GM19372 (cell line): ENCODE results near the gene SLF1.

Experiments used
- ATAC-seq: cut with Tn5 transposase; IDR thresholded peaks from one replicate; pipeline ENCODE4 v1.9.1; 2021; ENCODE audit warnings: mild to moderate bottlenecking, low read depth, moderate library complexity; ENCODE audit not compliant: unreplicated experiment

Gene SLF1

DNA sequence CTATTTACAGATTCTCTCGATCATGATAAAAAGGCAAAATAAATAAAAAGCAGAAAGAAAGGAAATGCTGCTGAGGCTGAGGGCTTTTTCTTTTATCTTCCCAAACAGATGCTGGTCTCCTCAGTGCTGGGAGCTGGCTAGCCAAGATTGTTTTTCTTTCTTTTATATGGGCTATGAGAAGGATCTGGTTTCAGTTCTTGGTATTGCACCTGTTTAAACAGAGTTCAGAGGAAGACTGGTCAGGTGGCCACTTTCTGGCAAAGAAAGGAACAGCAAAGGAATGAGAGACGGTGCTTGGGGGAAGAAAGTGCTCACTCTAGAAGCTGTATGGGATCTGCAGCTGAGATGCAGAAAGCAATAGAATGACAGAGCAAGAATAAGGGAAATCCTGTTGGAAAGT is 88.9 kb downstream of the SLF1 start:
- ATAC-seq: no peak

DNA sequence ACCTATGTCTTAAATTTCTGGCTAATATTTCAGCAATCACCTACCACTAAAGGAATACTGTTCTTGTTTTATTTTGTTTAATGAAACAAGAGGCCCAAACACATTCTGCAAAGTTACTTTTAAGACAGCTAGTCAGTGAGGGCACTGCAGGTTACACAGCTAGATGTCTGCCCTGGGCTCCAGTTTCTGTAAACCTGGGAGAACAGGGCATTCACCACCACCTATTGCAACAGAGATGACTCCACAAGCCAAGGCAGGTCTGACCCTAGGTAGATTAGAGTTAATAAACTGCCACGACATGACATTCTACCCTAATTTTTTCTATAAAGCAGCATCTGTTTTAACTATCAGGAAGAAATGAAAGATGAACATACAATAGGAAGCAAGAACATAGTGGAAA is 90.8 kb downstream of the SLF1 start:
- ATAC-seq: no peak

DNA sequence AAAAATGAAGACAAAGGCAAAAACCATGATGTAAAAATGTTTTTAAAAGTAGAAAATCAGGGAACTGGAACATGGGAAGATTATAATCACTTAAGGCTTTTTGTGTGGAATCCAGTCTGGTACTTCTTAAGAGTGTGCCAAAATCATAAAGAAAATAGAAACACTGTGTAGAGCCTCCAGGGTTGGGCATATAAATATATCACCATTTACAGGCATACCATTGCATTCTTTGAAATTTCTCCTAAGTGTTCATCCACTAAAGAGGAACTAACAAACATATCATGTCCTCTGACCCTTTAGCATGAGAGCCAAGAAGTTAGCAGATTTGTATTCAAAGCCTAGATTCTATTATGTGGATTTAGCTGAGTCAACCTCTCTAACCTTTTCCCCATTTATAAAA is 93.3 kb downstream of the SLF1 start:
- no peak for ATAC-seq

DNA sequence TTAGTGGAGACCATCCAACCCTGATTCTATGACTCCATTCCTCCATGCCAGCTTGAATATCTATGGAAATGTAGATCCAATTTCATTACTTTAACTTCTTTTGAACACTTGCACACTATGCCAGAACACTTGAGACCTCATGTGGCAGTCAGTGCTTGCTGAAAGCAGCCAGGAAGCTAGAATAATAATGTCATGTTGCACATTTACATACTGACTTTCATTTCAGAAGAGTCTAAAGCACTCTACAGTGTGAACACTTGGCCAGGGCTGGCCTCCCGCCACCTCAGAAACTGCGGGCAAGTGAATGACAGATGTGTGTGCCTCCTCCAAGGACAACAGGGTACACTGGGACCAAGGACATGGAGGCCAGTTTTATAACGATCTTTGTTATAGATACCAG is 97.3 kb downstream of the SLF1 start:
- no peak for ATAC-seq

DNA sequence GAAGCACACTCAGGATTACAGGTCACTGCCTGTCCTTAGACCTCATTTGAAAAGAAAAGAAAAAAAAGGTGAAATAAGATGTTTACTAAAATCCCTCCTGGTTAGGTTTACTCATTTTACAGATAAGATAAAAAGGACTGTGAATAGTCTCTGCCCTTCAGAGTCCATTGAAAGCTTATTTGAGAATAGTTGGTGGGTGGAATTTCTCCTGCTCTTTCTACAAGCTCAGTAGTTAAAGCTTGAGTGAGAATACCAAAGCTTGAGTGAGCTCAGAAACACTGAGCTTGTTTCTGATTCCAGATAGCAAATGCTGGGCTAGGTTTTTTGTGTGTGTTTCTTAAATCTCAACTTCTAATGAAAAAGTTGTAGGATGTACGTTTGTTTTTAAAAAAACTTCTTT is 106.7 kb downstream of the SLF1 start:
- ATAC-seq: no peak

DNA sequence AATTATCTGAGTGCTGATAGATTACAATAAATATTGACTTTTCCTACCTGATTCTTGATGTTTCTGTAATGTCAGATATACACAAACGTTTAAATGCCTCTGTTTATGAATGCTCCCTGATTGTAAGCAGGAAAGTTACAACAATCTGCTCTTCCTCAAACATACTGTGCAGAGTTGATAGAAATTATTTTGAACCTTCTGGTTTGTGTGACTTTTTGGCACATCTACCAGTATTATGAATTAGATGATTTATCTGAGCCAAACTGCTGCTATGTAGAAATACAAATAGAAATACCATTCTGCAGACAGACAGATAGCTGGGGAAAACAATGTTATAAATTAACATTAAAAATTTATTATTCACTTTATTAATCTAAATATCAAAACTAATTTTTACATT is 113.0 kb downstream of the SLF1 start:
- no peak for ATAC-seq

DNA sequence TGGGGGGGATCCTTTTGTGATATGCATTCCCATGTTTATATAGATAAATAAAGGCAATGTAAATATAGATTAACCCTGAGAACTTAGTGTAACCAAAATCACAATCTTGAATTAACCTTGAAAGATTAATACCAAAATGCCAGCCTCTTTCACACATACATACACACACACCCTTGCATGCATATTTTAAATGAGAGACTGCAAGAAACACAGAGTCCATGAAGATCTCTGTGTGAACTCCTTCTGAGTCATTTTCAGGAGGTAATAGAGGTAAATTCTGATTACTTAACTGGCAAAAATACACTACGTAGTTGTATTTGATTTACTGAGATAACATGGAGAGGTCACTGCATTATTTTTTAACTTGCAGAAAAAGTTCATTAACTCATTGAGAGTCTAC is 118.0 kb downstream of the SLF1 start:
- ATAC-seq: no peak

DNA sequence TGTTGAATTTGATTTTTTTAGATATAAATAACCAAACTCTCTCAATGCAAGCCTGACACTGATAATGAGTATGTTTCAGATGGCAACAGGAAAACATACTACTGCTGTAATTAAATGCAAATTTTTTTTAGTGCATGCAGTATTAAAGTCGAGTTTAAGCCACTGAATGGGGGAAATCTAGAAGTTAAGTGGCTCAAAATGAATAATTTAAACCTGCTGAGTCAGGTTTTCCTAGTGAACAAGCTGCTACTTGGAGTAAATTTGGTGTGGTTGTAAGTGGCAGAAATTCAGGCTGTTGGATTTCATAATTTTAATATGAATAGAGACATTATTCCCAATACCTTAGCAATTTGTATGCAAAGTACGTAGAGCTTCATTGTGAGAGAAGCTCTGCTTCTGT is 121.8 kb downstream of the SLF1 start:
- ATAC-seq: no peak

DNA sequence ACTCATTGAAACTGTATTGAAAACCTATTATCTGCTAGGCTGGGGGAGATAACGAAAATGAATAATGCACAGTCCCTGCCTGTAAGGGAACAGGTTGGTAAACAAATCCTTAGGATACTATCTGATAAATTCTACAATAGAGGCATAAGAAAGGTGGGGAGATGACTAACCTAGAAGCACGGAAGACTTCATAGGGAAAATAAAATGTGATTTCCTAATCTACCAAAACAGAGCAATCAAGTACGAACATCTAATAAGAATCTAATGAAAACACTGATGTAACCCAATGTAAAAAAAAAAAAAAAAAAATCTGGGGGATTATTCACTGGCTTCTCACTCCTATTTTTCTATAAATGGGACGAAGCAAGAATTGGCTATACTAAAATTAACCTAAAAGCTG is 124.4 kb downstream of the SLF1 start:
- no peak for ATAC-seq

DNA sequence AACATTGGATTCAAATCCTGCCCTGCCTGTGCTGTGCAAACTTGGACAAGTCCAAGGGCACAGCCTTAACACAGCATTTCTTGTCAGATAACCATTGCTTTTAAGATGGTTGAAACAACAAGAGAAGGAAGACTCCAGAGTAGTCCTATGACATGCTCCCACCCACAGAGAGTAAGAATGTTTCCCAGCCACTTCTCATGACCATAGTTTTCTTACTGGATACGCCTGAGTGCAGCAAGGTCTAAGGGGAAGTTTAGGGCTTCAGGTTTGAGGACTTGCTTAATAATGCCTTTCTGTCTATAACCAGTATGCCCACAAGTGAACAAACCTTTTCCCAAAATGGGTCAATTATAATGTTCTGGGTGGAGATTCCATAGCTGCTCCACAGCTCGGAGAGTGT is 126.4 kb downstream of the SLF1 start:
- ATAC-seq: no peak

DNA sequence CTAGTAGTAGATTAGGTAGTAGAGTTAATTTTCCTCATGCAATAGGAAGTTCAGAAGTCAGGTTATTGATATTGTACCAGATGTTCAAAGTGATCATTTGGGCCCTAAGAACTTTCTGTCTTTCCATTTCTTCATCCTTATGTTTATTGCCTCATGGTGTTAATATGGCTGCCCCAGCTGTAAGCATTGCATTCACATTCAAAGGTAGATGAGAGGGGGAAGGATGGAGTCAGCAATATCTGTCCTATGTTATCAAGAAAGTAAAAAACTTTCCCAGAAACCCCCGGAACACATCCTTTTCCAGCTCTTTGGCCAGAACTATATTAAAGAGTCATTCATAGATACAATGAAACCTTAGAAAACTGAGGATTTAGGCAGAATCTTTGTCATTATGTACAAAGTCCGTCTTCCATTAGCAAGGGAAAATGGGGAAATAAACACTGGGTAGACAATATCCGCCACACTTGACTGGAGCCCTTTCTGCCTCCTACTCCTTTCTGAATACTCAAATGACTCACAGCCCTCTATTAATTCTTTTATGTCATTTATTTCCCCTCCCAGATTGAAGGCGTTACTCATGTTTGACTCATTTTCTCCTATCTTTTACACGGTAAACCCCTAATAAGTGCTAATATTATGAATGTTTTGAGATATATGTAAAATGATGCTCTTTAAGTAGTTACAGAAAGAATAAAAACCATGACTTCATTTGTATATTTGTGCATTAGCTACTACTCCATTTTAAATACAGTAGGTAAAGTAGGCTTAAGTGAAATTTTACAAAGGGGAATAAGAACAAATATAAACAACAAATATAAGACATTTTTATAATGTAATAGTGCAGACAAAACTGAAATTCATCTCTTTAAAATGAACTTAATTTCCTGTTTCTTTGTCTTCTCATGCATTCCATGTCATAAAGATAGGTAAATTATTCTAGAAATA is 127.6 kb downstream of the SLF1 start:
- peak; percentile 71 for ATAC-seq

DNA sequence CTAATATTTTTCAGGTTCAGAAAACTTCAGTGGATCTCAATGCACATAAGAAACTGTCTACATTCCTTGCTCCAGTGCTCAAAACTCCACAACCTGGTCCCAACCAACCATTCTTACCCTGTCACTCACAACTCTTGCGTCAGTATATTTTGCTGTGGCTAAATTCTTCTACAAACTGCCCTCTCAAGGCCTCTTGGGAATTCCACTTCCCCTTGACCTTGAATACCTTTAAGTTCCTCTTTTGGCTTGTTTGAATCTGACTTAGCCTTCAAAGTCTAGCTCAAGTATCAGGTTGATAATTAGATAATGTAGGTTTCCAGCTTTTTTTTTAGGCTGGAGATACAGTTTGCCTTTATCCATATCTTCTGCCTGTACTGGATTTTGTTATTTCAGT is 128.3 kb downstream of the SLF1 start:
- ATAC-seq: peak; percentile 46
